ENCODE results near the gene WDR75. TPM values are rescaled to one million over a fixed set of nuclear protein-coding genes. Genes with fewer than 3 reads are reported as not detected.

Gene WDR75
- 49.6 and 63.7 TPM in 2 replicates for total RNA-seq

DNA sequence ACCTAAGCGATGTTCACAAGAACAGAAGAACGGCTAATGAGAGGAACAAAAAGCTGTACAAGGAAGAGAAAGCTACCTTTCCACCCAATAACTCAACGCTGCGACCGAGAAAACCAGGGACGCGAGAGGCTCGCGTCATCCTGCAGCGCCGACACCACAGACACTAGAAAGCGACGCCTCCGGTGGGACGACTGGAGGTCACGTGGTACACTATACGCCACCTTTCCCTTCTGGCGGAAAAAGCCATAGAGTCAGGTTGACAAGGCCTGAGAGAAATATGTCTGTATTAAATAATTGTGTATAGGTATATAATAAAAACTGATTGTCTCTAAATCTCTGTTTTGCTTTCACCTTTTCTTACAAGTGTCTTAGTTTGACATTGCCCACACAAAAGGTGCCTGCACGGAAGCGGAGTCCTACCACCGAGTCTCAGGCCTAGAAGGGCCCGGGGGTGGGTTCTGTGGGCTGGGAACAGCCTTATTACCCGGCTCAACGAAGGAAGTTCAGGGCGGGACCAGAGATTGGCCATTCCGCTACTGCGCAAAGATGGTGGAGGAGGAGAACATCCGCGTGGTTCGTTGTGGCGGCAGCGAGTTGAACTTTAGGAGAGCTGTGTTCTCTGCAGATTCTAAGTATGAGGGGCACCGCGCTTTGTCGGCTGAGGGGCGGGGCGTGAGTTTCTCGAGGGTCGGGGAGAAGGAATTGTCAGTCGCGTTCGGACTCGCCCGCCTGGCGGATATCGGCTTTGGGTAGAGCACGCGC lies at the start of gene WDR75:
WDR75 (plus strand) TSS at position 528 of the 762 bp plus-strand sequence; CDS start at position 547, 19 bp downstream.

Other genes starting within 250 kb of the WDR75 start
- gene SLC40A1, start 139.3 kb downstream of the WDR75 start, total RNA-seq, result 2.4 and 9.5 TPM in 2 replicates
- 77.4 and 78.5 TPM in 2 replicates for gene ASNSD1, start 220.0 kb downstream of the WDR75 start, total RNA-seq
- 3.7 and 6.0 TPM in 2 replicates for gene ANKAR, start 233.2 kb downstream of the WDR75 start, total RNA-seq

All from uterine smooth muscle cell (primary cell).